Measurements from ENCODE around the gene MAJIN. TPM values are rescaled to one million over a fixed set of nuclear protein-coding genes. Genes with fewer than 3 reads are reported as not detected.

The MAJIN gene
- total and polyA plus RNA-seq, 5 donors, result not detected

- ATAC-seq (no peak), DNase-seq (no peak)
- H3K27me3 ChIP-seq (ENCODE audit: control insufficient read depth, insufficient read depth), result no peaks in the 10 kb centered on the region
- H3K4me3 ChIP-seq (ENCODE audit: low read length), result no peak overlapping the region
- 98% methylated on average over 7 of the region's 7 CpGs for WGBS
- H3K27ac ChIP-seq (ENCODE audit: low read length), result no peak overlapping the region
- no peaks in the 10 kb centered on the region for H3K4me1 ChIP-seq (ENCODE audit: control insufficient read depth, insufficient read depth, low read length)
- intact Hi-C loops (cut with DNase I), result no loop called here
- no peaks in the 10 kb centered on the region for H3K9me3 ChIP-seq (ENCODE audit: control insufficient read depth, low read length)
Measured at GRCh38 chr11:64931290-64931689, 40.6 kb downstream of the MAJIN start.

GRCh38 chr11:64930340-64930739 is 41.6 kb downstream of the MAJIN start:
- intact Hi-C loops (cut with DNase I), result no loop called here
- 98% methylated on average over 6 of the region's 6 CpGs for WGBS
- no peaks in the 10 kb centered on the region for H3K27me3 ChIP-seq (ENCODE audit: control insufficient read depth, insufficient read depth)
- no peaks in the 10 kb centered on the region for H3K4me1 ChIP-seq (ENCODE audit: control insufficient read depth, insufficient read depth, low read length)
- H3K4me3 ChIP-seq (ENCODE audit: low read length), result no peak overlapping the region
- DNase-seq (no peak), ATAC-seq (no peak)
- H3K27ac ChIP-seq (ENCODE audit: low read length), result no peak overlapping the region
- no peaks in the 10 kb centered on the region for H3K9me3 ChIP-seq (ENCODE audit: control insufficient read depth, low read length)

DNA sequence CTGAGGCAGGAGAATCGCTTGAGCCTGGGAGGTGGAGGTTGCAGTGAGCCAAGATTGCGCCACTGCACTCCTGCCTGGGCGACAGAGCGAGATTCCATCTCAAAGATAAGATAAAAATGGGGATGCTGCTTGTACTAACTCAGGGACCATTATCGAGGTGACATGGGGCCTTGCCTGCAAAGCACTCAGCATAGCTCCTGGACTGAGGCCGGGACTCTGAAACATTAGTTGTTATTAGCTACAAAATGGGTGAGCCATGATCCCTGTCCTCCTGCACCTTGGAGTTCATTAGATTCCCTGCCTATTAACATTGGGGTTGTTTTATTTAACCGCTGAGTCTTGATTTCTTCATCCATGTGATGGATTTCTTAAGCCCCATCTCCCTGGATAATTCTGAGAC is 42.3 kb downstream of the MAJIN start:
- 92% methylated on average over 7 of the region's 7 CpGs for WGBS
- Histone ChIP-seq H3K27me3 (ENCODE audit: control insufficient read depth, insufficient read depth) (no peaks in the 10 kb centered on the region), H3K9me3 (ENCODE audit: control insufficient read depth, low read length) (no peaks in the 10 kb centered on the region), H3K27ac (ENCODE audit: low read length) (no peak overlapping the region), H3K4me3 (ENCODE audit: low read length) (no peak overlapping the region), H3K4me1 (ENCODE audit: control insufficient read depth, insufficient read depth, low read length) (no peaks in the 10 kb centered on the region)
- ATAC-seq (no peak), DNase-seq (no peak)
- intact Hi-C loops (cut with DNase I), result loop anchor here in 1 of 4 donors (10.0 kb wide), 1 partner anchor 85 kb away; the partner anchor contains the start of gene ARL2

GRCh38 chr11:64928957-64929356 is 43.0 kb downstream of the MAJIN start:
- no peak overlapping the region for H3K4me3 ChIP-seq (ENCODE audit: low read length)
- intact Hi-C loops (cut with DNase I), result loop anchor here in 1 of 4 donors (10.0 kb wide), 1 partner anchor 86 kb away; the partner anchor contains the start of gene ARL2
- WGBS, result 93% methylated on average over 2 of the region's 2 CpGs
- no peaks in the 10 kb centered on the region for H3K9me3 ChIP-seq (ENCODE audit: control insufficient read depth, low read length)
- H3K27ac ChIP-seq (ENCODE audit: low read length), result no peak overlapping the region
- H3K4me1 ChIP-seq (ENCODE audit: control insufficient read depth, insufficient read depth, low read length), result no peaks in the 10 kb centered on the region
- no peaks in the 10 kb centered on the region for H3K27me3 ChIP-seq (ENCODE audit: control insufficient read depth, insufficient read depth)
- DNase-seq (no peak), ATAC-seq (no peak)

GRCh38 chr11:64926689-64927088 is 45.2 kb downstream of the MAJIN start:
- no peaks in the 10 kb centered on the region for H3K27me3 ChIP-seq (ENCODE audit: control insufficient read depth, insufficient read depth)
- no peak overlapping the region for H3K4me3 ChIP-seq (ENCODE audit: low read length)
- H3K27ac ChIP-seq (ENCODE audit: low read length), result no peak overlapping the region
- intact Hi-C loops (cut with DNase I), result loop anchor here in 1 of 4 donors (10.0 kb wide), 1 partner anchor 88 kb away; the partner anchor contains the start of gene ARL2
- no peaks in the 10 kb centered on the region for H3K9me3 ChIP-seq (ENCODE audit: control insufficient read depth, low read length)
- no peak for ATAC-seq
- no peaks in the 10 kb centered on the region for H3K4me1 ChIP-seq (ENCODE audit: control insufficient read depth, insufficient read depth, low read length)
- WGBS, result 78% methylated on average over 22 of the region's 22 CpGs
- peak in 1 of 3 donors; percentile 51 for DNase-seq

DNA sequence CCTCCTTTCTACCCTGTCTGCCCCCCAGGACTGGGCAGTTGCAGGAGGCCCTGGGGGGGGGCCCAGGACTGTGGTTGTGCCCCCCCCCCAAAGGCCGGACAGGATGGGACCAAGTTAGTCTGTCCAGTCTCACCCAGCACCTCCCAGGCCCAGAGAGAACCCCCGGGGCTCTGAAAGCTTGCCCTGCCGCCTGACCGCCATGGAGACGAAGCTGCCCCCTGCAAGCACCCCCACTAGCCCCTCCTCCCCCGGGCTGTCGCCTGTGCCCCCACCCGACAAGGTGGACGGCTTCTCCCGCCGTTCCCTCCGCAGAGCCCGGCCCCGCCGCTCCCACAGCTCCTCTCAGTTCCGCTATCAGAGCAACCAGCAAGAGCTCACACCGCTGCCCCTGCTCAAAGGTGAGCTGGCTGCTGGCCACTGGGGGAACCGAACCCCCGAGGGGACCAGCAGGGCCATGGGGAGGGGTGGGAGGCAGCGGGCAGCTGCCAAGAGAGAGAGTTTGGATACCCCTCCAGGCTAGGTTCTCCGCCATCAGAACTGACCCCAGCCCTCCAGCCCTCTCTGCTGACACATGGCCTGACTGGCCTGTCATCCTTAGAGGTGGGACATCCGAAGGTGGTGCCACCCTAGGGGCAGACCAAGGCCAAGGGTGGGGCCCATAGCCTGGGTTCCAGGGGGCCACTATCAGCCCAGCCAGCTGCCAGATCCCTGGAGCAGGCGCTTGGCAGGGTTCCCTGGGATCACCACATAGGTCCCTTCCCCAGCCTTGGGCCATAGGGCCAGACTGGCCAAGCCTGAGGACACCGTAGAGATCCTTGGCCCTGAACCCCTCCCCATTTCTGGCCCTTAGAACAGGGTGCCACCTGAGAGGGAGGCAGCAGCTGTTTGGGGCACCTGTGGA is 46.1 kb downstream of the MAJIN start:
- no peaks in the 10 kb centered on the region for H3K4me1 ChIP-seq (ENCODE audit: control insufficient read depth, insufficient read depth, low read length)
- DNase-seq (peak in 2 of 3 donors; percentile 49 to 71), ATAC-seq (no peak)
- no peaks in the 10 kb centered on the region for H3K9me3 ChIP-seq (ENCODE audit: control insufficient read depth, low read length)
- intact Hi-C loops (cut with DNase I), result loop anchor here in 1 of 4 donors (10.0 kb wide), 1 partner anchor 89 kb away; the partner anchor contains the start of gene ARL2
- H3K4me3 ChIP-seq (ENCODE audit: low read length), result peak overlapping the region; percentile 75
- WGBS, result 52% methylated on average over 24 of the region's 24 CpGs
- H3K27ac ChIP-seq (ENCODE audit: low read length), result no peak overlapping the region
- no peaks in the 10 kb centered on the region for H3K27me3 ChIP-seq (ENCODE audit: control insufficient read depth, insufficient read depth)

- peak overlapping the region; percentile 75 for H3K4me3 ChIP-seq (ENCODE audit: low read length)
- no peaks in the 10 kb centered on the region for H3K27me3 ChIP-seq (ENCODE audit: control insufficient read depth, insufficient read depth)
- WGBS, result under 1% methylated on average over 24 of the region's 24 CpGs
- no peak overlapping the region for H3K27ac ChIP-seq (ENCODE audit: low read length)
- no peaks in the 10 kb centered on the region for H3K9me3 ChIP-seq (ENCODE audit: control insufficient read depth, low read length)
- no peak for DNase-seq
- intact Hi-C loops (cut with DNase I), result loop anchor here in 1 of 4 donors (10.0 kb wide), 1 partner anchor 90 kb away; the partner anchor contains the start of gene ARL2
- H3K4me1 ChIP-seq (ENCODE audit: control insufficient read depth, insufficient read depth, low read length), result no peaks in the 10 kb centered on the region
- ATAC-seq, result no peak
Measured at GRCh38 chr11:64924910-64925284, 47.0 kb downstream of the MAJIN start.

DNA sequence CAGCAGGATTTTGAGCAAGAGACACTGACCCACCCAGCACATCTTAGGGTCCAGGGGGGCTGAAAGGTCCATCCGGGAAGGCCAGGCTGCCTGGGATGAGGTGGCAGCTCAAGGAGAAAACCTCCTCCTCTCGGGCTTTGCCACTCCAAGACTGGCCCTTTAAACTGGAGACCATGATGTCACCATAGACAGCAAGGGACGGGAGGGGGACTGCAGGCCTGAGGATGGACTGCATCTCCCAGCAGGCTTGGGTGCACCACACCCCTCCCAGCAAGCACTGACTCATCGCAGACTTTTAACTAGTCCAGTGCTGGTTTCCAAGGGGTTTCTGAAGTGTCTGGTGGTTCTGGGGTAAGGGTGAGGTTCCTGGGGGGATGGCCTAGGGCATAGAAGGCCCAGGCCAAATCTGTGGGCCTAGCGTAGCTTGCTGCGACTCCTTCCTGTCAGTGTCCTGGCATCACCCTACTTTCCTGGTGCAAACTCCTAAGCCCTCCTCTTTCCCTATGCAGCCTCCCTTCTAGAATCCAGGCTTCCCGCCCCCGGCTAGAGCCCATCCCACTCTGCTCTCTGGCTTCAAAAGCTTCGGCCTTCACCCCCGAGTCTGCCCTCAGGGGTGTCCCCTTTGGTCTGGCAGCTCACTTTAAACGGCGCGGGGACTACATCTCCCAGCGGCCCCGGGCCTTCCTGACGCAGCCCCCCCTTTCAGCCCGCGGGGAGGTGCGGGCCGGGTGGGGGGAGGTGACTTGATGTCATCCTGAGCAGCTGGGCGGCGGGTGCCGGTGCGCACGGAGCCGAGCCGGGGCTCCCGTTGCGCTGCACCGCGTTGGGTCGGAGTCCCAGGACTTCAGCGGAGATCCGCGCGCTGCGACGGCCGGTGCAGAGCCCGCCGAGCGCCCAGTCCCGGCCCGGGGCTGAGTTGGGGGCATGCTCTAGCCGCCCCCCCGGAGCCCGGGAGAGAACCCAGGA is 47.7 kb downstream of the MAJIN start, which contains the start of gene PPP2R5B:
PPP2R5B (plus strand) TSS at position 746 of the 966 bp plus-strand sequence. CDS start 1,046 bp downstream, outside the sequence.
- no peaks in the 10 kb centered on the region for H3K4me1 ChIP-seq (ENCODE audit: control insufficient read depth, insufficient read depth, low read length)
- ATAC-seq (peak; percentile 96 to 97), DNase-seq (peak; percentile 94 to 98 (median 97))
- no peaks in the 10 kb centered on the region for H3K9me3 ChIP-seq (ENCODE audit: control insufficient read depth, low read length)
- peak within 1 kb of the TSS; percentile 96 for H3K27ac ChIP-seq (ENCODE audit: low read length)
- H3K4me3 ChIP-seq (ENCODE audit: low read length), result peak within 1 kb of the TSS; percentile 75
- under 1% methylated on average over 47 of the region's 47 CpGs for WGBS
- intact Hi-C loops (cut with DNase I), result loop anchor here in 1 of 4 donors (10.0 kb wide), 1 partner anchor 91 kb away; the partner anchor contains the start of gene ARL2
- H3K27me3 ChIP-seq (ENCODE audit: control insufficient read depth, insufficient read depth), result no peaks in the 10 kb centered on the region

DNA sequence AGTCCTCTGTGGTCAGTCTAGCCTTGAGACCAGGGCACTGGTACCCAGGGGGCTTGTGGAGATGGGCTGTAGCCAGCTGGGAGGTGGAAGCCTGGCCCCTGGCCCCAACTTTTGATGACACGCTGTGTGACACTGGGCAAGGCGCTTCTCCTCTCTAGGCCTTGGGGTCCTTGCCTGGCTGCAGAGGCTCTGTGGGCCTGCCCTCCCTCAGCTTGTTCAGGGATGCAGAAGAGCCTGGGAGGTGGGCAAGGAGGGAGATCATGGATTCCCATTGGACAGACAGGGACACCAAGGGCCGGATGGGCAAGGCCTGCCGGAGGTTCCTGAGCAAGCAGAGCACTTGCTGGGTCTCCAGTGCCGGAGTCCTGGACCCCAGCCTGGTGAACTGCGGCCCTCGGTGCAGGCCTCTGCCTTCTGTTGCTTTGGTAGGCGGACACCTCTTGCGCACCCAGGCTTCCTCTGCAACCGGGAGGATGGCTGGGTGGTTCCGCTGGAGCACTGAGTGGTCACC is 48.7 kb downstream of the MAJIN start:
- Histone ChIP-seq H3K9me3 (ENCODE audit: control insufficient read depth, low read length) (no peaks in the 10 kb centered on the region), H3K4me1 (ENCODE audit: control insufficient read depth, insufficient read depth, low read length) (no peaks in the 10 kb centered on the region), H3K27ac (ENCODE audit: low read length) (peak overlapping the region; percentile 59), H3K27me3 (ENCODE audit: control insufficient read depth, insufficient read depth) (no peaks in the 10 kb centered on the region), H3K4me3 (ENCODE audit: low read length) (no peak overlapping the region)
- DNase-seq, result peak in 1 of 3 donors; percentile 63
- no peak for ATAC-seq
- intact Hi-C loops (cut with DNase I), result loop anchor here in 1 of 4 donors (10.0 kb wide), 1 partner anchor 92 kb away; the partner anchor contains the start of gene ARL2
- 86% methylated on average over 11 of the region's 11 CpGs for WGBS

DNA sequence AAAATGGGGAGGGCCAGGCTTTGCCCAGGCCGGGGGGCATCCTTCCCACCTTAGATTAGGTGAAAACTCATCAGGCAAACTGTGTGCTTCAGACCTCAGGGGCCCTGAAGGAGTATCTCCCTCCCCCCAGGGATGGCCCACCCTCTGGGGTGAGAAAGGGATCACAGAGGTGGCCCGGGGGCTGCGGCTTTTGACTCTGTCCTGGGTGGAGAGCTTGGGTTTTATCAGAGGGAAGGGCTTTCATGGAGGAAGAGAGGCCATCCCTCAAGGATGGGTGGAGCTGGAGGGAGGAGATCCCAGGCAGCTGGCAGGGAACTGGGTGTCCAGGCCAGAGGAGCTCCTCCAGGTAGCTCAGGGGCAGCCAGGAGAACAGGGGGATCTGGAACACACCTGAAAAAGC is 50.5 kb downstream of the MAJIN start:
- H3K9me3 ChIP-seq (ENCODE audit: control insufficient read depth, low read length), result no peaks in the 10 kb centered on the region
- no peak overlapping the region for H3K27ac ChIP-seq (ENCODE audit: low read length)
- DNase-seq, result peak in 1 of 3 donors; percentile 35
- 41% methylated on average over 3 of the region's 3 CpGs for WGBS
- intact Hi-C loops (cut with DNase I), result loop anchor here in 1 of 4 donors (10.0 kb wide), 1 partner anchor 93 kb away; the partner anchor contains the start of gene ARL2
- H3K4me3 ChIP-seq (ENCODE audit: low read length), result no peak overlapping the region
- no peaks in the 10 kb centered on the region for H3K4me1 ChIP-seq (ENCODE audit: control insufficient read depth, insufficient read depth, low read length)
- H3K27me3 ChIP-seq (ENCODE audit: control insufficient read depth, insufficient read depth), result no peaks in the 10 kb centered on the region
- no peak for ATAC-seq

Data from right cardiac atrium (tissue), 5 donors.